Measurements from ENCODE around the gene MON1A.

MON1A gene

DNA sequence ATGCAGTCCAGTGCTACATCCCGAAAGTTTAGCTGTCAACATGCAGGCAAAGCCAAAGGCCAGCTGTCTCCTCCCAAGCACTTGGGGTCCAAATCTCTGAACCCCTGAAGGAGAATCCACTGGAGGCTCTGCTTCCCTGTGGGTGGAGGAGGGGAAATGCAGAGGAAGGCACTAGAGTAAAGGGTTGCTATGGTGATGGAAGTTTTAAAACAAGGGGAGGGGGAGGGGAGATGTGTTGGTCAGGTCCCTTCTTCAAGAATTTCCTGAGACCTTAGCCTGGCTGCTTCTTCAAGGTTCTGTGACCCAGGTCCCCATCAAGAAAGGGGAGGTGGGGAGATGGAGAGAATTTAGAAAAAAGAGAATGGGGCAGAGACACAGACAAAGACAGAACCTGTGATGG is 62.2 kb downstream of the MON1A start:
- H3K4me3 ChIP-seq (ENCODE audit: low read depth, low read length): no peak overlapping the region
- TF ChIP-seq, protein P1, sequence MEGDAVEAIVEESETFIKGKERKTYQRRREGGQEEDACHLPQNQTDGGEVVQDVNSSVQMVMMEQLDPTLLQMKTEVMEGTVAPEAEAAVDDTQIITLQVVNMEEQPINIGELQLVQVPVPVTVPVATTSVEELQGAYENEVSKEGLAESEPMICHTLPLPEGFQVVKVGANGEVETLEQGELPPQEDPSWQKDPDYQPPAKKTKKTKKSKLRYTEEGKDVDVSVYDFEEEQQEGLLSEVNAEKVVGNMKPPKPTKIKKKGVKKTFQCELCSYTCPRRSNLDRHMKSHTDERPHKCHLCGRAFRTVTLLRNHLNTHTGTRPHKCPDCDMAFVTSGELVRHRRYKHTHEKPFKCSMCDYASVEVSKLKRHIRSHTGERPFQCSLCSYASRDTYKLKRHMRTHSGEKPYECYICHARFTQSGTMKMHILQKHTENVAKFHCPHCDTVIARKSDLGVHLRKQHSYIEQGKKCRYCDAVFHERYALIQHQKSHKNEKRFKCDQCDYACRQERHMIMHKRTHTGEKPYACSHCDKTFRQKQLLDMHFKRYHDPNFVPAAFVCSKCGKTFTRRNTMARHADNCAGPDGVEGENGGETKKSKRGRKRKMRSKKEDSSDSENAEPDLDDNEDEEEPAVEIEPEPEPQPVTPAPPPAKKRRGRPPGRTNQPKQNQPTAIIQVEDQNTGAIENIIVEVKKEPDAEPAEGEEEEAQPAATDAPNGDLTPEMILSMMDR (IDR thresholded peaks at IDR 0.05; ENCODE audit: control insufficient read depth, extremely low read depth, insufficient read depth): no peak
- DNase-seq (ENCODE audit: low read depth): no peak

DNA sequence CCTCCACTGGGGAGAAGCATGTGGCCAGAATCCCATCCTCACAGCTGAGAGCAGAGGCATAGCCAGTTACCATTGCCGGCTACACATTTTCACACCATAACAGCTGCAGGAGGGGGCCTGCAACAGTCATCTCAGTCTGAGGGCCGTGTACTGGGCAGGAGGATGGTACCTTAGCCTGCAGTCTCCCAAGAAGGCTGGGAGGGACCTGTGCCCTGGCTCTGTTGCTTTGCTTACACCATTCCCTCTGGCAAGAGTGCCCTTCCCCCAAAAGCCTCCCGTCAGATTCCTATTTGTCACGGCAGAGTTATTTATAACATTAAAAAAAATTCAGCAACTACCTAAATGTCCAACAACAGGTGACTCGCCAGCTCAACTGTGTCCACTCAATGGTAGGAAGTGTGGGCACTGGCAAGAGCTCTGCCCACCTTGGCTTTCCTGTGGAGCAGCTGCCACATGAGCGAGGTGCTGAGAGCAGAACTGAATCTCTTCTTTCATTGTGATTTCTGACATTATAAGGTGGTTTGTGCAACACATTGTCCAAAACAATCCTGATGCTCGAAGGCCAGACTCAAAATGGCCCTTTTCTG is 64.3 kb downstream of the MON1A start:
- TF ChIP-seq, protein P1 (IDR thresholded peaks at IDR 0.05; ENCODE audit: control insufficient read depth, extremely low read depth, insufficient read depth): no peak
- no peak overlapping the region for H3K4me3 ChIP-seq (ENCODE audit: low read depth, low read length)
- no peak for DNase-seq (ENCODE audit: low read depth)

DNA sequence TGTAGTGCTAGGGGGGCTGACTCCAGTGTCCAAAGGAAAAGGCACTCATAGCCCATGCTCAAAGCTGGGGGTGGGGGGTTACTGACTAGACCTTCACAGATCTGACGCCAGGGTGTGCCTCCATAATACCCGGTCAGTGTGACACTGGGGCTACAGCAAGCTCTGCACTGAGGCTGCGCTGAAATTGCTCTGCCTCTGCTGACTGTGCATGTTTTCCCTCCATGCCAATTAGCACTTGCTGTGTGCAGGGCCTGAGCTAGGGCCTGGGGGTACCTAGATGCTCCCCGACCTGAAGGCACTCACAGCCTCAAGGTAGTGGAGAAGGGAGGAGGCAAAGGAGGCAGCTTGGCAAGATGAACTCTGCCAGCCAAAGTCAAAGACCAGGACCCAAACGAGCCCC is 65.1 kb downstream of the MON1A start:
- TF ChIP-seq, protein P1 (IDR thresholded peaks at IDR 0.05; ENCODE audit: control insufficient read depth, extremely low read depth, insufficient read depth): no peak
- no peak overlapping the region for H3K4me3 ChIP-seq (ENCODE audit: low read depth, low read length)
- no peak for DNase-seq (ENCODE audit: low read depth)

DNA sequence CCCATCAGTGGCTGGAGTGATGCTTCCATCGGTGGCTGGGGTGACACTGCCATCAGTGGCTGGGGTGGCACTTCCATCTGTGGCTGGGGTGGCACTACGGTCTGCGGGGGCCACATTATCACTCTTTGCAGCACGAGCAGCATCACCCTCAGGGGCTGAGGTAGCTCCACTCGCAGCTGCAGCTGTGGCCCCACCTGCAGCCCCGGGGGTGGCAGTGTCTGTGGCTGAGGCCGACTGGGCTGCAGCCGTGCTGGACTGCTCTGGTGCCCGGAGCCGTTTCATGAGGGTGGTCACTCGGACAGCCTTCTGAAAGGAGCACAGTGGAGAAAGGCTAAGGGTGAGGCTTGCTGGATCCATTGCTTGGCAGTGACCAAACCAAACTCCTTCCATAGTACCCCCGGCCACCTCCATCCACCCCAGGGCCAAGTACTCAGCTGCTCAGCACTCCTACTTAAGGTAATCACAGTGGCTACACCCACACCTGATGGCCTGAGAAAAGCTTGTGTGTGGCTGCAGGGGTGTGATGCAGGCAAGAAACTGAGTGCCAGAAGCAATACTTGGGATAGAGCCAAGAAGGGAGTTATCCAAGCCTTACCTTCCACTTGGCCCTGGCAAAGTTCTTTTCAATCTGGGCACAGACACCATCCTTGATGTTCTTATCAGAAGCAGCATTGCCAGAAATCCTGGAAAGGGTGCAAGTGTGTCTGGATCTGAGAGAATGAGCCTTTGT is 69.9 kb downstream of the MON1A start:
- TF ChIP-seq, protein P1 (IDR thresholded peaks at IDR 0.05; ENCODE audit: control insufficient read depth, extremely low read depth, insufficient read depth): no peak
- DNase-seq (ENCODE audit: low read depth): no peak
- no peak overlapping the region for H3K4me3 ChIP-seq (ENCODE audit: low read depth, low read length)
